Astrocyte (in vitro differentiated cells and primary cell): ENCODE data around the gene SRSF8. TPM values are rescaled to one million over a fixed set of nuclear protein-coding genes. Genes with fewer than 3 reads are reported as not detected.

Experiments
- DNase-seq: peaks from one replicate; pipeline ENCODE4 v3.0.0-alpha.2; 2010; ENCODE audit warnings: low read depth
- FAIRE-seq: peaks from 2 replicates; lab custom pipeline; 2011; peaks lifted over from hg19 to GRCh38; lab: Jason Lieb, UNC
- H2AFZ ChIP-seq: 2 replicates; pipeline ENCODE4 v1.6.0; 2012; ENCODE audit warnings: low read depth, low read length, inconsistent platforms
- H3K27ac ChIP-seq: 2 replicates; pipeline ENCODE4 v1.5.1; 2011; ENCODE audit warnings: low read depth, low read length, inconsistent platforms
- H3K27me3 ChIP-seq: 2 replicates; pipeline ENCODE4 v1.6.0; 2011; ENCODE audit warnings: low read length, inconsistent platforms; ENCODE audit not compliant: insufficient read depth
- H3K36me3 ChIP-seq: 2 replicates; pipeline ENCODE4 v1.5.1; 2011; ENCODE audit warnings: low read length, inconsistent platforms; ENCODE audit not compliant: insufficient read depth
- H3K4me1 ChIP-seq: 2 replicates; pipeline ENCODE4 v1.5.1; 2011; ENCODE audit warnings: low read length, inconsistent platforms; ENCODE audit not compliant: insufficient read depth
- H3K4me2 ChIP-seq: 2 replicates; pipeline ENCODE4 v1.6.0; 2012; ENCODE audit warnings: low read length, inconsistent platforms
- H3K4me3 ChIP-seq: 2 replicates; pipeline ENCODE4 v1.5.1; 2011; ENCODE audit warnings: low read depth, mild to moderate bottlenecking, low read length, inconsistent platforms; ENCODE audit not compliant: insufficient read depth
- H3K79me2 ChIP-seq: 2 replicates; pipeline ENCODE4 v1.6.0; 2012; ENCODE audit warnings: mild to moderate bottlenecking, low read length, inconsistent platforms; ENCODE audit not compliant: insufficient read depth
- H3K9ac ChIP-seq: 2 replicates; pipeline ENCODE4 v1.6.0; 2012; ENCODE audit warnings: mild to moderate bottlenecking, low read length, inconsistent platforms
- H3K9me3 ChIP-seq: 2 replicates; pipeline ENCODE4 v1.5.1; 2012; ENCODE audit warnings: low read depth, mild to moderate bottlenecking, low read length, inconsistent platforms; ENCODE audit not compliant: insufficient read depth
- H4K20me1 ChIP-seq: 2 replicates; pipeline ENCODE4 v1.6.0; 2012; ENCODE audit warnings: low read length, inconsistent platforms; ENCODE audit not compliant: insufficient read depth
- H3K27ac Mint-ChIP-seq: one replicate; pipeline ENCODE4 v1.8.0; 2021; ENCODE audit warnings: mild to moderate bottlenecking, mixed read lengths; ENCODE audit not compliant: unreplicated experiment
- H3K27me3 Mint-ChIP-seq: one replicate; pipeline ENCODE4 v1.8.0; 2021; ENCODE audit warnings: low read depth, mixed read lengths; ENCODE audit not compliant: unreplicated experiment
- H3K36me3 Mint-ChIP-seq: one replicate; pipeline ENCODE4 v1.8.0; 2021; ENCODE audit warnings: low read depth, mixed read lengths; ENCODE audit not compliant: unreplicated experiment
- H3K4me1 Mint-ChIP-seq: one replicate; pipeline ENCODE4 v1.8.0; 2021; ENCODE audit warnings: low read depth, mixed read lengths; ENCODE audit not compliant: unreplicated experiment
- H3K4me3 Mint-ChIP-seq: one replicate; pipeline ENCODE4 v1.8.0; 2021; ENCODE audit warnings: mild to moderate bottlenecking, moderate library complexity, mixed read lengths; ENCODE audit not compliant: unreplicated experiment
- H3K9me3 Mint-ChIP-seq: one replicate; pipeline ENCODE4 v1.8.0; 2021; ENCODE audit warnings: mild to moderate bottlenecking, mixed read lengths; ENCODE audit not compliant: unreplicated experiment
- CTCF ChIP-seq: IDR thresholded peaks from 2 replicates; pipeline ENCODE4 v1.5.1; 2011; ENCODE audit warnings: low read depth, mild to moderate bottlenecking, inconsistent platforms, low read length, moderate library complexity; ENCODE audit not compliant: insufficient read depth
- EZH2 ChIP-seq: IDR thresholded peaks from 2 replicates; pipeline ENCODE4 v1.6.1; 2012; ENCODE audit warnings: mild to moderate bottlenecking, low read length, inconsistent platforms; ENCODE audit not compliant: insufficient read depth
- total RNA-seq: library from RNA; stranded (reverse); gene quantifications from 2 replicates; pipeline ENCODE4 v1.2.1, GENCODE V29; 2021

The SRSF8 gene
- total RNA-seq, 1 donor from 2014 or later, result 47.5 TPM

DNA sequence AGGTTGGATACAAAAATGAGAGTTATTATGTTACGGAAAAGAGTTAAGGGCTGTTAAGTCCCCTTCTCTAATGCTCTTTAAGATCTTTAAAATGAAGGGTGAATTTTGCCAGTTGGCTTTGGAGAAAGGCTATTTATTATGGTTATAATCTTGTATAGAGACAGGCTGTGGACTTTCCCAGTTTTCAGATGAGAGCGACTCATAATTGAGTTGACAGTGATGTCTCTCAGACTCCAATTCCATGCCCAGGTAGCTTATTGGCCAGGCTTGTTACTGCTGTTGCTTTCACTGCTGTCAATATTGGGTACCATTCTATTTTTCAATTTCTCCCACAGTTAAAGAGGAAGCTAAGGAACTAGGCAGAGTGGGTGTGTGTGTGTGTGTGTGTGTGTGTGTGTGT, 36.0 kb downstream of the SRSF8 start:
- Histone ChIP-seq H3K79me2 (peaks cover 19% of the 10 kb centered on the region), H3K36me3 (no peaks in the 10 kb centered on the region), H4K20me1 (no peaks in the 10 kb centered on the region), H3K27me3 (no peaks in the 10 kb centered on the region), H3K4me3 (no peak overlapping the region), H3K27ac (no peak overlapping the region), H3K4me1 (peaks cover 5% of the 10 kb centered on the region), H3K9me3 (no peaks in the 10 kb centered on the region), H3K4me2 (no peak overlapping the region), H2AFZ (no peak overlapping the region), H3K9ac (no peak overlapping the region)
- Mint-ChIP-seq H3K4me3 (no peak overlapping the region), H3K36me3 (peaks cover 3% of the 10 kb centered on the region), H3K9me3 (peaks cover 3% of the 10 kb centered on the region), H3K27me3 (no peaks in the 10 kb centered on the region), H3K27ac (no peak overlapping the region), H3K4me1 (peaks cover 12% of the 10 kb centered on the region)
- FAIRE-seq, result no peak
- no peak for DNase-seq
- TF ChIP-seq CTCF (no peak), EZH2 (no peak)

DNA sequence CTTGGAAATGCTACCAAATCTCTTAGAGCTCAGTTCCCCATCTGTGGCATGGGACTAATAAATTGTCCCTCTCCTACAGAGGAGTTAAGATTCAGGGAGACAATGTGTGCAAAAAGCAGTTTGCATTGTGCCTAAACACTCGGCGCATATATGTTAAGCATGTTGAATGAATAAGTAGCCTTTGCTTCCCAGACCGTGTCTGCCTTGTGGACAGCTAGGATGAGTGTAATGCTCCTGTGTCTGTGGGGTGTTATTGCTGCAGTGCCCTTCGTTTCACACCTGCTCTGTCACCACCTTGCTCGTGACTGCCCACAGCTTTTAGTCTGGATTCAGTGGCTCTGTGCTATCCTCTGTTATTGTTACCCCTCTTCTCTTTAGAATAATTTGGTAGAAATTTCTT, 37.0 kb downstream of the SRSF8 start:
- Histone ChIP-seq H4K20me1 (no peaks in the 10 kb centered on the region), H3K27ac (no peak overlapping the region), H3K27me3 (no peaks in the 10 kb centered on the region), H3K9me3 (no peaks in the 10 kb centered on the region), H3K36me3 (no peaks in the 10 kb centered on the region), H3K9ac (no peak overlapping the region), H3K4me3 (no peak overlapping the region), H3K4me1 (peaks cover 15% of the 10 kb centered on the region), H3K4me2 (no peak overlapping the region), H3K79me2 (peaks cover 10% of the 10 kb centered on the region), H2AFZ (no peak overlapping the region)
- H3K9me3 Mint-ChIP-seq, result peaks cover 3% of the 10 kb centered on the region
- DNase-seq (no peak), FAIRE-seq (no peak)
- no peak for TF ChIP-seq EZH2
- TF ChIP-seq CTCF, result no peak
- H3K27ac Mint-ChIP-seq, result no peak overlapping the region
- peaks cover 20% of the 10 kb centered on the region for H3K4me1 Mint-ChIP-seq
- peaks cover 3% of the 10 kb centered on the region for H3K36me3 Mint-ChIP-seq
- no peak overlapping the region for H3K4me3 Mint-ChIP-seq
- no peaks in the 10 kb centered on the region for H3K27me3 Mint-ChIP-seq

GRCh38 chr11:95104121-95104830, 37.6 kb downstream of the SRSF8 start:
- TF ChIP-seq EZH2 (no peak), CTCF (no peak)
- Histone ChIP-seq H3K27ac (no peak overlapping the region), H2AFZ (no peak overlapping the region), H4K20me1 (peaks cover 1% of the 10 kb centered on the region), H3K9me3 (no peaks in the 10 kb centered on the region), H3K79me2 (peaks cover 4% of the 10 kb centered on the region), H3K27me3 (no peaks in the 10 kb centered on the region), H3K4me1 (peaks cover 21% of the 10 kb centered on the region), H3K4me3 (no peak overlapping the region), H3K9ac (no peak overlapping the region), H3K4me2 (no peak overlapping the region), H3K36me3 (no peaks in the 10 kb centered on the region)
- Mint-ChIP-seq H3K36me3 (peaks cover 4% of the 10 kb centered on the region), H3K9me3 (peaks cover 3% of the 10 kb centered on the region), H3K4me3 (no peak overlapping the region), H3K27me3 (no peaks in the 10 kb centered on the region), H3K4me1 (peaks cover 25% of the 10 kb centered on the region), H3K27ac (no peak overlapping the region)
- DNase-seq (no peak), FAIRE-seq (no peak)
